NCI-H460 (cell line): Measurements from ENCODE around the gene SLC27A2. TPM values are rescaled to one million over a fixed set of nuclear protein-coding genes. Genes with fewer than 3 reads are reported as not detected.
A peak's percentile ranks its signal among the peaks of the same experiment; 100 is the strongest.
"Not testable (repeated sequence)": the region's sequence is repeated elsewhere in the genome, so short reads cannot be mapped to it uniquely, and the experiment has no call there.

Source experiments
- DNase-seq: peaks from one replicate; pipeline ENCODE4 v3.0.0-alpha.2; 2016; ENCODE audit warnings: low read depth; ENCODE audit errors: extremely low read depth
- polyA plus RNA-seq: library from polyadenylated mRNA; depleted of rRNA; stranded (reverse); fragments of >200 nt; gene quantifications from 2 replicates; pipeline ENCODE4 v1.2.3, GENCODE V29; 2014; cell fraction: nucleus; rRNA removed
- total RNA-seq: library from RNA; depleted of rRNA; stranded (reverse); fragments of >200 nt; shearing (Covaris generic); gene quantifications from 2 replicates; pipeline ENCODE4 v1.2.3, GENCODE V29; 2014; rRNA removed

SLC27A2 gene
- total RNA-seq: 18.7 and 20.0 TPM in 2 replicates
- polyA plus RNA-seq: 20.8 and 23.8 TPM in 2 replicates

- DNase-seq: no peak
Measured at GRCh38 chr15:50181969-50182218, at the start of gene SLC27A2. Gene SLC27A2, plus strand, starts transcription at chr15:50182196. Its CDS starts 232 bp downstream, at chr15:50182428.

- DNase-seq: not testable (repeated sequence)
Measured at GRCh38 chr15:50132251-50132984, 49.6 kb upstream of the SLC27A2 start.

- no peak for DNase-seq
Measured at GRCh38 chr15:50134524-50135024, 47.4 kb upstream of the SLC27A2 start.

- no peak for DNase-seq
Measured at GRCh38 chr15:50135031-50135551, 46.9 kb upstream of the SLC27A2 start.

- peak; percentile 90 for DNase-seq
Measured at GRCh38 chr15:50137330-50137761, 44.6 kb upstream of the SLC27A2 start.

GRCh38 chr15:50137893-50138292 is 44.1 kb upstream of the SLC27A2 start:
- DNase-seq: no peak

- no peak for DNase-seq
Measured at GRCh38 chr15:50138391-50138790, 43.6 kb upstream of the SLC27A2 start.

GRCh38 chr15:50140098-50140497 is 41.9 kb upstream of the SLC27A2 start:
- no peak for DNase-seq

GRCh38 chr15:50140983-50141382 is 41.0 kb upstream of the SLC27A2 start:
- DNase-seq: no peak

- no peak for DNase-seq
Measured at GRCh38 chr15:50141856-50142255, 40.1 kb upstream of the SLC27A2 start.

- no peak for DNase-seq
Measured at GRCh38 chr15:50143255-50143860, 38.6 kb upstream of the SLC27A2 start.

- DNase-seq: no peak
Measured at GRCh38 chr15:50144341-50145120, 37.5 kb upstream of the SLC27A2 start.

- peak; percentile 87 for DNase-seq
Measured at GRCh38 chr15:50145451-50145872, 36.5 kb upstream of the SLC27A2 start.

- no peak for DNase-seq
Measured at GRCh38 chr15:50146632-50147031, 35.4 kb upstream of the SLC27A2 start.

GRCh38 chr15:50148362-50148963 is 33.5 kb upstream of the SLC27A2 start:
- DNase-seq: peak; percentile 61

GRCh38 chr15:50149090-50149489 is 32.9 kb upstream of the SLC27A2 start:
- no peak for DNase-seq

- DNase-seq: no peak
Measured at GRCh38 chr15:50150349-50150748, 31.6 kb upstream of the SLC27A2 start.

- no peak for DNase-seq
Measured at GRCh38 chr15:50150851-50151250, 31.1 kb upstream of the SLC27A2 start.

- DNase-seq: no peak
Measured at GRCh38 chr15:50151476-50151875, 30.5 kb upstream of the SLC27A2 start.

GRCh38 chr15:50158236-50158635 is 23.8 kb upstream of the SLC27A2 start:
- not testable (repeated sequence) for DNase-seq
